GM18868 (cell line): ENCODE data around the gene VPS13D.
"Not testable (repeated sequence)": the region's sequence is repeated elsewhere in the genome, so short reads cannot be mapped to it uniquely, and the experiment has no call there.

Source experiments
- ATAC-seq: cut with Tn5 transposase; IDR thresholded peaks from one replicate; pipeline ENCODE4 v1.9.1; 2021; ENCODE audit warnings: mild to moderate bottlenecking, moderate library complexity; ENCODE audit not compliant: unreplicated experiment

The VPS13D gene

DNA sequence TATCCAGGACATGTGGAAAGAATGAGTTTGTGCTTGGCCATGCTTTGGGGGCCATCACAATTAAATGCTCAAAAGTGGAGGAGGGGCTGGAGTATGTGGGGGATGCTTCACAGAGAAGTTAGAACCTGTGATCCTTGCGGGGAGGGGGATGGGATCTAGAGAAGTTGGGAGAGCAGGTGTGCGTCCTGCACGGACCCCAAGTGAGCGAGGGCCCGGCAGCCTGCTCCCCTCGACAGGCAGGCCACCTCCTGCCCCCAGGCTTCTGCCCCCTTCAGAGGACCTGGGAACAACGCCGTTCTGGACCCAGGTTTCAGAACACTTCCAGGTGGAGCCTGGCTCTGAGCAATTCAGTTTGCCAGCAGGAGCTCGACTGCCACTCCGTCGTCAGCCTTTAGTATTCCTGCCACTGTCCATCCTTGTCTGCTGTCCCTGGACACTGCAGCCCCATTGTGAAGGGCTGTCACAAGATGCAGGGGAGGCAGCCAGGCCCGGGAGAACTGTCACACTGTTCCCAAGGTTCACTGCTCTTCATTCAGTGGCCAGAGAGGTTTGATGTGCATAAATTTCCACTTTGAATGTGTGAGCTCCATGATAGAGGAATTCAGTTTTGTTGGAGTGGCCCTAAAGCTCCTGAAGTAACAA, 275.9 kb downstream of the VPS13D start:
- no peak for ATAC-seq

DNA sequence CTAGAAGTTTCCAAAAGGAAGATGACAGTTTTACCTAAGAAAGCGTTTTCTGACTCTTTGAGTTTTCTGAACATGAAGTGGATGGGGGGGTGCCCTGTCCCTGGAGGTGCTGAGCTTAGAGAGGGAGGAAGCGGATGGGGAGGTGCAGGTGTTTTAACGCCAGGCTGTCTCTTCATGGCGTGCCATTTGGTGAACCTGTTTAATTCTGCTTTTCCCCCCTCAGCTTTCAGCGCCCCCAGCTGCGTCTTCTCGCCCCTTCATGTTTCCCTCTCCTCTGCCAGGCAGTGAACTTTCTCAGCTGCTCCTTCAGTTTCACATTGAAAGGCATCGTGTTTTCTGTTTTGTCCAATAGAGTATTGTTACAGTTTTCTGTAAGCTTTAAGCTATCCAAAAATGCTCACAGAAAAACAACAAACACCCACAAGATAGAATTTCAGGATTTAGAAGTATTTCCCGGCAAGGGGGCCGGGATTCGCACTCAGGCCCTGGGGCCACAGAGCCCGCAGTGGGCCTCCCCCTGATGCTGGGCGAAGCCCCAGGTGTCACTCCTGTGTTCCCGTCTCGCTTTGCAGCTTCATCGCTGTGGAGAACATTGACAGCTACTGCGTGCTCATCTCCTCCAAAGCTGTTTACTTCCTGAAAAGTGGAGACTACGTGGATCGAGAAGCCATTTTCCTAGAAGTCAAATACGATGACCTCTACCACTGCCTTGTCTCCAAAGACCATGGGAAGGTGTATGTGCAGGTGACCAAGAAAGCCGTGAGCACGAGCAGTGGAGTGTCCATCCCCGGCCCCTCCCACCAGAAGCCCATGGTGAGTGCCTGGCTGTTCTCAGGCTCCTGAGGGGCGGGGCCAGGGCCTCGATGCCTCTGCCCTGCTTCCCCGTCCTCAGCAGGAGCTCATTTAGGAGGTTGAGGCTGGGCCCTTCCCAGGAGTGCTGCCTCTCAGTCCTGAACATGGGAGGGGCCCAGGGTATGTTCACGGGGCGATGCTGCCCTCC, 276.8 kb downstream of the VPS13D start:
- no peak for ATAC-seq

DNA sequence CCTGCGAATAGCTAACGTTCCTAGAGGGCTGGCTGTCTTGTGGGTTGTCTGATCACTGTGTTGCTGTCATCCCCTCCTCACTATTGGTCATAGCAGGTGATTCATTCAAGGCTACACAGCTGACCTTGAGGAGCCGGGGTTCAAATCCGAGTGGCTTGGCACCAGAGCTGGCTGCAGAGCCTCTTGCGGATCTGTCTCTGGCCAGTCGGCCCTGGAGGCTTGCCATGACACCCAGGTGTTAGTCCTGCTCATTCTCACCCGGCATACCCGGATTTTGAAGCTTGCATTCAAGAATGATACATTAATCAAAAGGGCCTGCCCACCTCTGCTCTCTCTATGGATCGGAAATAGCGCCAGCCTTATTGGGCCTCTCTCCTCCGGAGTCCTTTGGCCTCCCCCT, 277.8 kb downstream of the VPS13D start:
- ATAC-seq: no peak

DNA sequence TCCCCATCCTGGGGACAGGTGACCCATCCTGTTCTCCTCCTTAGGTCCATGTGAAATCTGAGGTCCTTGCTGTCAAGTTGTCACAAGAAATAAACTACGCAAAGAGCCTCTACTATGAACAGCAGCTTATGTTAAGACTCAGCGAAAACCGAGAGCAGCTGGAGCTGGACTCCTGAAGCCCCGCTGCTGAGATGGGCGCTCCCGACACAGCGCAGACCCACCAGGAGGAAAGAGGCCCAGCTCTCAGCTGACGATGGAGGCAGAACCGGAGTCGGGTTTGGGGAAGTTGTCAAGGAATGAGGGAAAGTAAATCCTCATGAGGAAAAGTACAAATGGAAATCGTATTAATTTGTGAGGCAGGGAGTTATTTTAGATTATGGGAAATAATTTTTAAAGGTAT, 279.0 kb downstream of the VPS13D start:
- no peak for ATAC-seq

DNA sequence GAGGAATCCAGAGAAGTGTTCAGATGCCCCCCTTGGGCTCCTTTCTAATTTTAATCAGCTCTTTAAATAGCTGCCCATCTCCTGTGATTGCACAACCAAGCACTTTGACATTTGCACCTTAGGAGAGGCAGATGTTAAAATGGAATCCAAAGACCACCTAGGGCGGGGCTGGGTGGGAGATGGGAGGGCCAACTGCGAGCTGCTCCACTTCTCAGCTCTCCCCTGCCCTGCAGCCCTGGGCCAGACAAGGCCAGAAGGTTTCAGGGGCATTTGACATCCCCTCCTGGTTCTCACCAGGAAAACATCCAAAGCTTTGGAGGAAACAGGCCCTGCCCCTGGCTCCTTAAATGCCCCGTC, 281.3 kb downstream of the VPS13D start:
- ATAC-seq: no peak

DNA sequence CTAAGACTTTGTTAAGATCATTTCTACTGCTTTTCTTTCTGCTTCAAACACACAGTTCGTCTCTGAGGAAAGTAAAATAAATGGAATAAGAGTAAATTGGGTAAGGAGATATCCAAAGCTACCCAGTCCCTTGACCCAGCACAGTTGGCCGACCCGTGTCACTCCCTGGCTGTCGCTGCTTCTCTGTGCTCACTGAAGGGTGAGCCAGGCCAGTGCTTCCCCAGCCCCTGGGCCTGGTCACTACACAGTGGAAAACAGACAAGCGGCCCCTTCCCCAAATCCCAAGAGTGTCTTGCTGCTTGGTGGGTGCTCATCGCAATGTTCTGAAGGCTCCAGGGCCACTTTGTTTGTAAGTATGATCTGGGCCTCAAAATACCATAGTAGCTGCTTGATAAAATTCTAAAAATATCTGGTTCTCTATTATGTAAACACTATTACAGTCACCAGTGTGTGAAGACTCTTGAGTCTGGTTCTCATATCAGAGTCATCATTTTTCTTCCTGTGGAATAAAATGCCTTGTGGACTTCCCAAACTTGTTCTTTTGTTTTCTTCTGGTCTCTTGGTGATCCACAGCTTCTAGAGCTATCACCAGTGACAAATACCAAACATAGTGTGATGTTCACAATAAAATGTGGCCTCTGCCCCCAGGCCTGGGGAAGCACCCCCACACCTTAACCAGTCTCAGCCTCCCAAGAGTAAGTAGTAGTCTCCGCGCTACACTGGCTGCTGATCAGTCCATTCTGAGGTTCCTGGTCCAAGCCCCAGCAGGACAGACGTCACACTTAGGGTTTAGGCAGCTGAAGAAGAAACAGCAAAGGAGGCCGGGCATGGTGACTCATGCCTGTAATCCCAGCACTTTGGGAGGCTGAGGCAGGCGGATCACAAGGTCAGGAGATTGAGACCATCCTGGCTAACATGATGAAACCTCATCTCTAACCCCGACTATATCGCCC, 282.0 kb downstream of the VPS13D start:
- ATAC-seq: no peak

DNA sequence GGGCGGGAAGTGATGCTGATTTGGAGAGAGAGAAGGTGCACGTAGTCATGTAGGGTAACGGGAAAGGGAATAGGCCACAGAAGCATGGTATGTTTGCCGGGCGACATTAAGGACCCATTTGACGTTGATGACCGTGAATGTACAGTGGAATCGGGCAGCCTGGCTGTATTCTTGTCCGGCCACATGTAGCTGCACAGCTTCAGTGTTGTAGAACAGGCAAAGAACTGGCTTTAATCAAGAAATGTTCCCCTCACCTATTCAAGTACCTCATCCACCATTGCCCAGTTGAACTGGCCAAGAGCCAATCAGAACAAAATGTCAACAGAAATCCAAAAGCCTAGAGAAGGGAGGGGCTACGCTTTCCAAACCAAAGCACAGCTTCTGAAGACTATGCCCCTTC, 283.4 kb downstream of the VPS13D start:
- no peak for ATAC-seq

DNA sequence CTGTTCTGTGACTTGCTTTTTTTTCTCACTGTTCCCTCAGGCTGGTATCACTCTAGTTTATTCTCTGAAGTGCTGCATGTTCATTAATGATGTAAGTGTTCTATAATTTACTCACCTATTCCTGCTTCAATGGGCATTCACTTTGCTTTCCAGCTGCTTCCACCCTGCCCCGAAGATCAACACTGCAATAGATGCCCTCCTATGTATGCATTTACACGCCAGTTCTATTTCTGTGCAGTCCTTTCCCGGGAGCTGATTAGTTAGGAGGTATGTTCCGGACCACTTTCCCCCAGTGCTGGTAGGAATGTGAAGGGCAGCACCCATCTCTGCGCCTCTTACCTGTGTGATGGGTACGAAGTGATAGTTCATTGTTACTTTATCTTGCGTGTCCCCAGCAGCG, 284.8 kb downstream of the VPS13D start:
- no peak for ATAC-seq

DNA sequence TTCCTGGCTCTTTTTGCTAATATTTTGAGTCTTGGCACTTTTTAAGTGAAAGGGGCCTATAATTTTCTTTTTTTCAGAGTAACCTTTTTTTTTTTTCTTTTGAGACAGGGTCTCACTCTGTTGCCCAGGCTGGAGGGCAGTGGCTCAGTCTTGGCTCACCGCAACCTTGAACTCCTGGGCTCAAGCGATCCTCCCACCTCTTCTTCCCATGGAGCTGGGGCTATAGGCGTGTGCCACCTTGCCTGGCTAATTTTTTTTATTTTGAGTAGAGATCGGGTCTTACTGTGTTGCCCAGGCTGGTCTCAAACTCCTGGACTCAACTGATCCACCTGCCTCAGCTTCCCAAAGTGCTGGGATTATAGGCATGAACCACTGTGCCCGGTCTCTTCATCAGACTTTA, 285.4 kb downstream of the VPS13D start:
- ATAC-seq: no peak

DNA sequence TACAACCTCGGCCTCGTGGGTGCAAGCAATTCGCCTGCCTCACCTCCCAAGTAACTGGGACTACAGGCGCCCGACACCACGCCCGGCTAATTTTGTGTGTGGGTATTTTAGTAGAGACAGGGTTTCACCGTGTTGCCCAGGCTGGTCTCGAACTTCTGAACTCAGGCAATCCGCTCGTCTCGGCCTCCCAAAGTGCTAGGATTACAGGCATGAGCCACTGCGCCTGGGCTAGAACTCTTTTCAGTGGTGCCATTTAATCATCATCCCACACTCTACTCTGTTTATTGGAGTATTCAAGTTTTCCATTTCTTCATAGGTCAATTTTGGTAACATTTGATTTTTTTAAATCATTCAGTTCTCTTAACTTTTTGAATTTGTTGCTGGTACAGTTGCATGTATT, 286.9 kb downstream of the VPS13D start:
- ATAC-seq: no peak

DNA sequence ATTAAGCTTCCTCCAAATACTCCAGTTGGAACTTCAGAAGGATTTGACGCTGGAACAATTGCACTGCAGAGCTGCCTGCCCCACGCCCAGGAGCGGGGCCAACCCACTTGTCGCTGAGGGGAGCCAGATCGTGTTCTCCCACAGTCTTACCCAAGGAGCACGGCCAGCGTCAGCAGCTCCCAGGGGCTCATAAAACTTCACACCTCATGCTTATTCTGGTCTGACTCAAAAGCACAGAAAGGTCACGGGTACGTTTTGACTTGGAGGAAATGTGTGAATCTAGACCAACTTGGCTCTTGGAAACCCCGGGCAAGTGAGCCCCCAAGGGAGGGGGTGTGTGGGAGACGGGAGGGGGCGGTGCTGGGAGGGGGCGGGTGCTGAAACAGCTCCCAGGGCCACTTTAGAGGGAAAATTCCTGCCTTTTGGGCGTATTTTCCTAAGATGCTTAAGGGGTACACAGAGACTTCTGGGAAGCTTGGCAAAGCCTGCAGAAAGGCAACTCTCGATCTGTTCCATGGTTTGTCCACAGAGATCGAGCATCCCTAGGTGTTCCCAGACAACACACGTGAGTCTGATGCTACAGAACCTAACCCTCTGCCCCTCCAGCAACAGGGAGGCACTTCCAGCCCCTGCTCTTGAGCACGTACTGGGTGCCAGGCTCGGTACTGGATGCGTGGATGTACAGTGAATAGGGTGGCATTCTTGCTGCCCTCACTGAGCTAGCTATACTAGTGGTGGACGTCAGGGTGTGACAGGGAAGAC, 289.3 kb downstream of the VPS13D start:
- no peak for ATAC-seq

DNA sequence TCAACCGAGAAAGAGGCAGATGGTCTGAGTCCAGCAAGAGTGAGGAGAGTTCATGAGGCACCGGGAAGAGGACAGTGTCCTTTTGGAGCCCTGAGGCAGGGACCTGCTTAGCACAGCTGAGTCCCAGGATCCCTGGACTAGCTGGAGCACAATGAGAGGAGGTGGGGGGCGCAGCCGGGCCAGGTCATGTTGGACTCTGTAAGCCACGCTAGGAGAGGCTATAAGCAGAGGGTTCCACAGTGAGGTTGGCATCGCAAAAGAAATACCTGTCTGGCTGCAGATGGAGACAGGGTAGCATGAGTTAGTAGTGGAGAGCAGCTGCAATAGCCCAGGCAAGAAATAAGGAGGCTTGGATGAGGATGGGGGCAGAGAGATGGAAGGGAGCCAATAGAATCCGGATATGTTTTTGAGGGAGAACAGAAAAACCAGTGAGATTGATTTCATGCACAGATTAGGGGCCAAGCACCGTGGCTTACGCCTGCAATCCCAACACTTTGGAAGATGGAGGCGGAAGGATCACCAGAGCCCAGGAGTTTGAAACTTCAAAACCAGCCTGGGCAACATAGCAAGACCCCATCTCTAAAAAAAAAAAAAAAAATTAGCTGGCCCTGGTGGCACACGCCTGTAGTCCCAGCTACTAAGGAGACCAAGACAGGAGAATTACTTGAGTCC, 290.0 kb downstream of the VPS13D start:
- ATAC-seq: no peak

DNA sequence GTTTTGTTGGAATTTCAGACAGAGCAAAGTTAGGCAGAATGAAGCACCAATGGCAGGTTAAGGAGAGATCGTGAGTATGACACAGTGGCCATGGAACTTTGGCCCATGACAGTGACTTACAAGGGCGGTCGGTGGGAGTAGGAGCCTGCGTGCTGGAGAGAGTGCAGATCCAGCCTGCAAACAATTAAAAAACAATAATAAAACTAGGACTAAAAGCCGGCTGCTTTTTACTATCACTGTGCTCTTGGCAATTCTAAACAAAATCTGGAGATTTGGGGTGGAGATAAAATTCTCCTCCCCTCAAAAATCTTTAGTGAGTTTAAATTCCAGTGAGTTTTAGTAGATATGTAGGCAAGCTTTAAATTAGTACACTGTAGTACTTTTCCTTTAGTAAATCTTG, 291.3 kb downstream of the VPS13D start:
- ATAC-seq: no peak

DNA sequence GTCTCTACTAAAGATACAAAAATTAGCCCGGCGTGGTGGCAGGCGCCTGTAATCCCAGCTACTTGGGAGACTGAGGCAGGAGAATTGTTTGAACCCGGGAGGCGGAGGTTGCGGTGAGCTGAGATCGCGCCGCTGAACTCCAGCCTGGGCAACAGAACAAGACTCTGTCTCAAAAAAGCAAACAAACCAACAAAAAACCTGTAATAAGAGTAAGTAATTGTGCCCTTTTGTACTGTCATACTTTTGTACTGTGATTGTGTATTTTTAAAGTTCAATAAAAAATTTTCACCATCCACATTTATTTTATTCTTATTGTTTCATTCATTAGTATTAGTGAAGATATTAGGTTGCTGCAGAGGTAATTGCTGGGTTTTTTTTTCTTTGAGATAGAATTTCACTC, 292.9 kb downstream of the VPS13D start:
- not testable (repeated sequence) for ATAC-seq

DNA sequence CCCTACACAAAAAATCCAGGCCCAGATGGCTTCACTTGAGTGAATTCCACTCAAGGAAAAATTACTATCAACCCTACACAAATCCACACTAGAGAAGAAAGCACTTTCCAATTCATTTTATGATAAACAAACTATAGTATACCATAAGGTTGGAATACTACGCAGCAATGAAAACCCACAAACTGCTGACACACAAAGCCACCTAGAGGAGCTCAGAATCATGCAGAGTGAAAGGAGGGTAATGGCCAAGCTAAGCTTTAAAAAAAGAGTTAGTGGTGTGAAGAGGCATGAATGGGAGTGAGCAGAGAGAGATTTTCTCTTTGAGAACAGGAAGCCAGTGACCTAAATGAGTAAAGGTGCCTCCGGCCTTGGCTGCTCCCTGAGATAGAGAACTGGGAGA, 294.4 kb downstream of the VPS13D start:
- ATAC-seq: no peak

DNA sequence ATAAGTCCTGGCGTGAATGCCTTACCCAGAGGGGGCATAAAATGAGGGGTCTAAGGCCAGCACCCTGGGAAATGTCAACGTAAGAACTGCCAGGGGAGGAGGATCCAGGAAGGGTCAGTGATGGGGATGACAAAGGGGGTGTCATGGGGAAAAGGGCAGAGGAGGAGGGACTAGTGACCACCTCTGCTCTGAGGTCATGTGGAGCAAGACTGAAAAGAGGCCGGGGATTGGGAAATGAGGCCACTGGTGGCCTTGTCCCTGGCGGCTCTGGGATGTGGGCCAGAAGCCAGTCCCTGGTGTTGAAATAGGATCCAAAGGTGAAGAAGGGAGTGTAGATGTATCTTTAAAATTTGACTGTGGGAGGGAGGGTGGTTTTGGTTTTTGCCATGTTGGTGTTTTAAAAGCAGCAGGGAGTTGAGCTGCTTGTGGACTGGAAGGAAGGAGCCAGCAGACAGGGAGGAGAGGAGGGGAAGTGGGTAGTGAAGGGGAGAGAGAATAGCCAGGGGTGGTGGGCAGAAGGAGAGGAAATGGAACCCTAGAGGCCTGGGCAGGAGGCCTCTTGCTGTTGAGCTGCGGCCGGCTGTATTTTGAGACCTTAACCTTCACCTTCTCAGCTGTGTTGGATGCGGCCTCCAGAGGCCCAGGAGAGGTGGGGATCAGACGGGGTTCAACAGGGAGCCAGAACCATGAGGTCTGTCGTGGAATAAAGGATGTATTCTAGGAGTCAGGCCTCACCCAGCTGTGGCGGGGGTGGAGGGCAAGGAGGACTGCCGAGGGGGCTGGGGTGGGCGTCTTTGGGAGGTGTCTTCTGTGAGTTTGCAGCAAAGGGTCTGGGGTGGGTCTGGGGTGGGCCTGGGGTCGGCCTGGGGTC, 295.7 kb downstream of the VPS13D start:
- no peak for ATAC-seq

DNA sequence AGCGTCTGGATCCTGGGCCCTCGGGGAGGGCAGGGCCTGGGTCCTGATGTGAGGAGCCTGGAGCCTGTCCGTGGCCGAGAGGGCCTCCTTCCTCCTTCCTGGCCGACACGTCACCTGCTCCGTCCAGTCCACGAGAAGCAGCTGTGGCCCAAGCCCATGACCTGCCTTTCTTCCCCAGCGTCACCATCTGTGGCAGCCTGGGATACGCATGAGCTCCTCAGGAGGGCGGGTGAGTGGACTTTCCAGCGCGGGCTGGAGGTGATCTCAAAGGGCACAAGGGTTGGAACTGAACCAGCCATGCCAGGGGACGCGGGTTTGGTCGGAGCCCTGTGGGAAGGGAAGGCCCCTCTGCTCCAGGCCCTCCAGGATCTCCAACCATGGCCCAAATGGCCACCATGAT, 297.7 kb downstream of the VPS13D start:
- ATAC-seq: no peak

DNA sequence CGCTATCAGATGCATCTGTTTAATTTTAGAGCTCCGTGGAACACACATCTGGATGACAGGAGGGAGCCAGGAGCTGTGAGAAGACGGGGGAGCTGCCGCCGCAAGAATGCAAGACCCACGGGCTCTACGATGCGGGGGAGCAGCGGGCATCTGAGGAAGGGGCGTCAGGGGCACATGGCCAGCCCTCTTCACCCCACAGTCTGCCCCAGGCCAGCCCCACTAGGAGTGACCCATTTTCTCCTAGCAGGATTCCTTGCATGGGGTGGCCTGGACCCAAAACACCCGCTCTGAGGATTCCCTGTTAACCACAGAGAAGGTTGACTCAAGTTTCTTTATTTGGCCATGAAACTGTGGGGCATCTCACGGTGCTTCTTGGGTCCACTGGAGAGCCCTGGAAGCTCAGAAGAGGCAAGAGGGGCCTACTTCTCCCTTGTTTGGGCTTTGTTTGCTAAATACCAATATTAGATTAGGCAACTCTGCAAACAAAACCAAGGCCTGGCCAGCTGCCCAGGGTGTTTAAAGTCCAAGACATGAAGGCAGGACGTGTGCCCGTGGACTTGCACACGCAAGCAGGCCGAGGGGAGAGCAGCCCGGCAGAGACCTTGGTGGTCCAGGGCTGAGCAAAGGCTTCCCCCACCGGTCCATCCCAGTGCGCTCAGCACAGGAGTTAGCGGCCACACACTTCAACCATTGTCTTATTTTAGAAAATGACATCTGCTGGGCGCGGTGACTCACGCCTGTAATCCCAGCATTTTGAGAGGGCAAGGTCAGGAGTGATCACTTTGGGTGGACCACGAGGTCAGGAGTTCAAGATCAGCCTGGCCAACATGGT, 298.4 kb downstream of the VPS13D start:
- no peak for ATAC-seq
